NCI-H1105 (cell line): ENCODE measurements around the gene RPA1.
"Not testable (repeated sequence)": the region's sequence is repeated elsewhere in the genome, so short reads cannot be mapped to it uniquely, and the experiment has no call there.

Source experiments
- DNase-seq: peaks from one replicate; lab custom pipeline; 2025; lab: John Stamatoyannopoulos, UW

The RPA1 gene

DNA sequence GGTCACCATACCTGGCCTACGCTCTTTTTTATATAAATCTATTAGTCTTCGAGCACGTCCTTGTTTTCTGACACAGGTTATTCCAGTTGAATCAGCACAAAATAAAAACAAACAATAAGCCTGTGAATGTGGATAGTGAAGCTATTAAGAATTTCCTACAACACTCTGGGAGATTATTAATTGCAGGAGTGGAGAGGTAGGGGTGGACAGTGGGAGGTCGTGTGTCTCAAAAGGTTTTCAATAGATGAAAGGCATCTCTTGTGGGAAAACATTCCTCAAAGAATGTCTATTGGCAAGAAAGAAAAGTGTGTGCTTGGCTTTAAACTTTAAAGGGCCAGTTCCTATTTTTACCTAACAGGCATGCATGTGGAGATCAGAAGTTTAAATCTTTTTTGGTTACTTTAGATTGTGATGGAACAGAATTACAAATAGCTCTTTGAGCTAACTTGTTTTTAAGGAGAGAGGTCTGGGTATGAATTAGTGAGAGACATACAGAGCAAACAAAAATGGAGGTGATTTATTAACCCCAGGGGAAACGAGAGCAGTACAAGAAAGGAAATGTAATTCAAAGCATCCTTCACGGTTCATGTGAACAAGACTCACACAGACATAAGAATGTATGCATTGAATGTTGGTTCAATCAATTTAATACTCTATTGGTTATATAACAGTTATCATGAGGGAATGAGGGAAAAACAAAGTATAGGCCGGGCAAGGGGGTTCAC lies 9.1 kb upstream of the RPA1 start:
- no peak for DNase-seq

DNA sequence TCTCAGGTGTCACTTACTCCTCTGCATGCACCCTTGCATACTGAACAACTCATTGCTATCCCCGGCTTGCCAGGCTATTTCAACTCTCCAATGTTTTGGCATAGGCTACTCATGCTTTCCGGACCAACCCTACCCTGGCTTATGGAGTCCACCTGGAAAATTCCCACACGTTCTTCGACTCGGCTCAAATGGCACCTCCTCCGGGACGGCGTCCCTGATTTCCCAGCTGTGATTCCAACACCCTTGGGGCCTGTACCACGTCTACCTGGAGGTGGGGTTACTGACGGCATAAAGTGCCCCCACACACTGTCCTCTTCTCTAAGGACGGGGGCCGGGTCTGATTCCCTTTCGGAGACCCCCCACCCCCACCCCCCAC lies 601 bp upstream of the RPA1 start:
- no peak for DNase-seq

DNA sequence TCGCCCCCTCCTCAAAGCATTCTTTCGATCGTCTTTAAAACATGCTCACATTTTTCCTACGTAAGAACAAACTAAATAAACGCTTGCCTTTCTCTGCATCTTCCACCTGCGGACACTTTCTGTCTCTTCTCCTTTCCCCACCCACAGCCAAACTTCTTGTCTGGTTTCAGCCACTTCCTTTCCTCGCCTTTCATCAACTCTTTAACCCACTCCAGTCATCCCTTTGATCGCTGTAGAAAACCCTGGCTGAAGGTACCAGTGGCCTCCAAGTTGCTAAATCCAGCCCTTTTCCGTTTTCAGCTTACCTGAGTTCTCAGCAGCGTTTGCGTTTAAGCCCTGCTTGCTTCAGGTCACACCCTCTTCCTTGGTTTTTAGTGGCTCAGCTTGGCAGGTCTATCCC lies 483 bp downstream of the RPA1 start:
- no peak for DNase-seq

DNA sequence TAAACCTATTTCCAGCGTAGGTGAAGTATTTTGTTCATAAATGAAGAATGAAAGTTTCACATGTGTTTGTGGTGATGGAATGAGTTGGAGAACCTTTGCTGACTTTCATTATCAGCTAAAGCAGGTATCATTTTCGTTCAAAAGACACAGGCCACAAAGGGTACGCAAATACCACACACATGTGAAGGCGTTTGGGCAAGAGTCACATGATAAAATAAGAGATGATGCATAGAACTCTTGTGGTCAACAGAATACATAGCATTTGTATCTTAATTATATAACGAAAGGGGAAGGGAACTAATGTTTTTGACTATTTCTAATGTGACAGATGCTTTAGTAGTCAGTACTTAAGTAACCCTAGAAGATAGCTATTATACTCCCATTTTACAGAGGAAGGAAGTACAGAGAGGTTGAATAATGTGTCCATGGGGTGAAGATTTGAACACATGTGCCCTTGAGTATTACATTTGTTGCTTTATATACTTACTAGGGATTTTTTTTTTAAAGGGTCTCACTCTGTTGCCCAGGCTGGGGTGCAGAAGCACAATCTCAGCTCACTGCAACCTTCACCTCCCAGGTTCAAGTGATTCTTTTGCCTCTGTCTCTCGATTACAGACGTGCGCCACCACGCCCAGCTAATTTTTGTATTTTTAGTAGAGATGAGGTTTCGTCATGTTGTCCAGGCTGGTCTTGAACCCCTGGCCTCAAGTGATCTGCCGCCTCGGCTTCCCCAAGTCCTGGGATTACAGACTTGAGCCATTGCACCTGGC lies 4.8 kb downstream of the RPA1 start:
- no peak for DNase-seq

DNA sequence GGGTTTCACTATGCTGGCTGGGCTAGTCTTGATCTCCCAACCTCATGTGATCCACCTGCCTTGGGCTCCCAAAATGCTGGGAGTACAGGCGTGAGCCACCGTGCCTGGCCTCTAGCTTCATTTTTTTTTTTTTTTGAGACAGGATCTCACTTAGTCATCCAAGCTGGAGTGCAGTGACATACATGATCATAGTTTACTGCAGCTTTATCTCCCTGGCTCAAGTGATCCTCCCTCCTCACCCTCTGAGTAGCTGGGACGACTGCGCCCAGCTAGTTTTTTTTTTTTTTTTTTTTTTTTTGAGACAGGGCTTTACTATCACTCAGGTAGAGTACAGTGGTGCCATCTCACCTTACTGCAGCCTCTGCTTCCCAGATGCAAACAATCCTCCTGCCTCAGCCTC lies 9.7 kb downstream of the RPA1 start:
- no peak for DNase-seq

DNA sequence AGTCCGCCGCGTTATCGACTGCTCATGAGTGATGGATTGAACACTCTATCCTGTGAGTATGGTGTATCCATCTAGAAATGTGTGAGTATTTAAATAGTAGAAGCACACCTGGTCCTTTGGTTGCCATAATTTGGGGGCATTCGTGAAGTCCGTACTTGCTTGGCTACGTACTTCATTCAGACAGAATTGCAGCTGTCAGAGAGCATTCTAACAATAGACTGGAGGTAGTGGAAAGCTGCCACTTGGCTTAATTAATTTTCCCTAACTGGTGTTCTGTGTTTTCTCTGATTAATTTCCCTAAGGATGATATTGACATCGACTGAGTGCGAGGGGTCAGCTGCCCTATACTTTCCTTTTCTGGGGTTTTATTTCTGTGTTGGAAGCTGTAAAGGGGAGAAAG lies 14.1 kb downstream of the RPA1 start:
- no peak for DNase-seq

DNA sequence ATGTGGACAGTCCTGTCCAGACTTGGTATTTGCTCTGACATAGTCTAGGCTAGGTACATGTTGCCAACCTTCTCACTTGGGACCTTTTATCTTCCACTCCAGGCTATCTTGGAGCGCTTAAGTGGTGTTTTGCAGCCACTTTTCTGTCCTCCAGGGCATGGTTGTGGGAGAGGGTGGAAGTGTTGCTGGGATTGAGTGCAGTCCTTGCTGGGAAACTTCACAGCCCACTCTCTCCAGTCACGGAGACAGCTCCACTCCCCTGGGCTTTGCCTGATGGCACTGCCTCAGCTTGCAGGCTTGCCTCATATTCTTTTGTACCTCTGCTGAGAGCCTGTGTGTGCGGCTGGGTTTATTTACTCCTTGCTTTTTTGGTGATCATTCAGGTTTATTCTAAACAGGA lies 17.4 kb downstream of the RPA1 start:
- DNase-seq: no peak

DNA sequence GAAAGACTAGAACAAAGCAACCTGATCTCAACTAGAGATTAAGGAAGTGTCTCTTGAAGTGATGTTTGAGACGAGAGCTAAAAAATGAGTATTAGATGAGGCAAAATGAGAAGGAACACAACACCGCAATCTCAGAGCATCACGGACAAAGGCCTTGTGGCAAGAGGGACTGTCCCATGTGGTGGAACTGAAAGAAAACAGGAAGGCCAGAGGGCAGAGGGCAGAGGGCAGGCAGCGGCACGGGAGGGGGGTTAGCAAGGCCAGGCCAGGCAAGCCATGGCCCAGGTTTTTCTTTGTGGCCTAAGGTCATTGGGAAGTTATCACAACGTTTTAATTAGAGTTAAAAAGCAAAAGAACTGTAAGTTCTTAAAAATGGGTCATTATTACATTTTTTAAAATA lies 22.5 kb downstream of the RPA1 start:
- DNase-seq: no peak

DNA sequence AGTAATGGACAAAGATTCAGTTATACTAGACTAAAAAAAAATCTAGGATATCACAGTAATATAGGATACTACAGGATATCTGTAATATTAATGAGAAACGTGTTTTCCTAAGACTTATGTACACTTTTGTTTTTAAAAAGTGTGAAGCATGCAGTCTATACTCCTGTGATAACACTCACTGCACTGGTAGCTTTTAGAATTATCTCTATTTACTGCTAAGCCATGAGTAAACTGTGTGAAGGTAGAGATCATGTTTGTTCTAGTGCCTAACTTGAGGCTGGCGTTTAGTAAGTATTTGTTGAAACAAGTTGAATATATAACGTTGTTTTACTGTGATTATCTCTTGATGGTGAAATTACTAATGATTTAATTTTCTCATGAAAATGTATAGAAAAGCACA lies 23.9 kb downstream of the RPA1 start:
- DNase-seq: no peak

DNA sequence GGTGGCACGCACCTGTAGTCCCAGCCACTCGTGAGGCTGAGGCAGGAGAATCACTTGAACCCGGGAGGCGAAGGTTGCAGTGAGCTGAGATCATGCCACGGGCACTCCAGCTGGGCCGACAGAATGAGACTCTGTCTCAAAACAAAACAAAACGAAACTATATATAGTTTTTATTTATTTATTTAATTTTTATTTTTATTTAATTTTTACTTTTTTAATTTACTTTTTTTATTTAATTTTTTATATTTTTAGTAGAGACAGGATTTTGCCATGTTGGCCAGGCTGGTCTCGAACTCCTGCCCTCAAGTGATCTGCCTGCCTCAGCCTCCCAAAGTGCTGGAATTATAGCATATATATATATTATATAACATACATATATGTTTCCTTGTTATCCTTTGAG lies 26.7 kb downstream of the RPA1 start:
- DNase-seq: not testable (repeated sequence)

DNA sequence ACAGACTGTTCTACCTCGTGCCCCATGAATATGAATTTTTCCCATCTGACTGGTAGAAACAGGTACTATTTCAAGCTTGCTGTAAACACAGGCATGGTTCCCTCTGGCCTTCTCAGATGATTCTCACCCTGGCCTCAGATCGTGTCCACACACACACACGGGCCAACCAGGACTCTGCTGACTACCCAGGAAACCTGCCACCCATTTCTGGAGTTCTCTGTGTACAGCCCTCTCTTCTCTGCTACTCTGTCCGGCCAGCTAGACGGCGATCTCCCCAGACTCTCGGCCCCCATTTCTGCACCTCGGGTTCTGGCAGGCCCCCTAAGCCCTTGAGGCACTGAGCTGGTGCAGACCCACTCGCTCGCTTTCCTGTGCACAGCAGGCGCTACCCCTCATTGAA lies 31.2 kb downstream of the RPA1 start:
- DNase-seq: no peak

DNA sequence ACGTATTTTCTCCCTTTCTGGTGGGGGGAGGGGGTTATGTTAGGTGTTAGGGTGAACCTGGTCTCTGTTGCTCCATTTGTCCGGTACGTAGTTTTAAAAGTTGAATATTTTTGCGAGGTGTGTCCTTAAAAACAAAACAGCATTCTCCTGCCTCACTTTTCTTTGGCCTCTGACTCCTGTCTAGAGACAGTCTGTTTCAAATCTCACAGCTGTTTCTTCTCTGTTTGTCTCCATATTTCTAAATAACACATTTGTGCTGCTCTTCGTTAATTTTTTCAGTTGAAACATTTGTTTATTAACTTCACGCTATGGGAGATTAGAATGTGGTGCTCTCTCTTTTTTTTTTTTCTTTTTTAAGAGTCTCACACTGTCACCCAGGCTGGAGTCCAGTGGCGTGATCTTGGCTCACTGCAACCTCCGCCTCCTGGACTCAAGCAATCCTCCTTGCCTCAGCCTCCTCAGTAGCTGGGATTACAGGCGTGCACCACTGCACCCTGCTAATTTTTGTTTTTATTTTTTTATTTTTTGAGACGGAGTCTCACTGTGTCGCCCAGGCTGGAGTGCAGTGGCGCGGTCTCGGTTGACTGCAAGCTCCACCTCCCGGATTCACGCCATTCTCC lies 31.7 kb downstream of the RPA1 start:
- no peak for DNase-seq

DNA sequence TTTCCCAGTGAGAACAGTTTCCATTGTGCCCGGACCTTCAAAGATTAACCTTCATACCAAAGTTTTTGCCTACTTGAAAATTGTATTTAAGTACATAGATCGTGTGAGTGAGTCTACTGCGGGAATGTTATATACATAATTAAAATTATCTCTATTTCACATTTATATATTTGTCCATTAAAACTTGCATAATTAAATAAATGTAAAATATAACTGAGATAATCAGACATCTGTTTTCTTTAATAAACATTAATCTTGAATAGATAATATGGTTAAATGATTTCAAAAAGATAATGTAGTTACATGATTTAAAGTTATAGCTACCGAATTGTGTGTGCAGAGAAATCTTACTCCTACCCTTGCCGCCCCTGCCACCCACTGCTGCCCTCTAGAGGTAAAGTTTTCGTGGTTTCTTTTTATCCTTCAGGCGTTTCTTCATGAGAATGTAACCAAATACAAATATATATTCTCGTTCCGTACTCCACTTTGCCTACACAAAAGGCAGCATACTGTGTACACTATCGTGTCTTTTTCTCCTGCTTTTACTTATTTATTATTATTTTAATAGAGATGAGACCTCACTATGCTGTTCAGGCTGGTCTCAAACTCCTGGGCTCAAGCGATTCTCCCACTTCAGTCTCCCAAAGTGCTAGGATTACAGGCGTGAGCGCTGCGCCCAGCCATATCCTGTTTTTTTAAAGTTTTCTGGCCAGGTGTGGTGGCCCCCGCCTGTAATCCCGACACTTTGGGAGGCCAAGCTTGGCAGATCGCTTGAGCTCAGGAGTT lies 35.6 kb downstream of the RPA1 start:
- DNase-seq: no peak

DNA sequence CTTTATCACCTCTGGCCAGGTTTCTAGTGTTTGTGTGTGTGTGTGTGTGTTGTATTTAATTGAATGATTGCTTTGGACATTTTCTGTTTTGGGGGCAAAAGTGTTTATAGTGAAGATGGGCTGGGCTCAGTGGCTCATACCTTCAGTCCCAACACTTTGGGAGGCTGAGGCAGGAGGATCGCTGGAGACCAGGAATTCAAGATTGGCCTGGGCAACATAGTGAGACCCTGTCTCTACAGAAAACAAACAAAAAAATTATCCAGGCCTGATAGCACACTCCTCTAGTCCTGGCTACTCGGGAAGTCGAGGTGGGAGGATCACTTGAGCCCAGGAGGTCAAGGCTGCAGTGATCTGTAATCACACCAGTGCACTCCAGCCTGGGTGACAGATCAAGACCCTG lies 37.5 kb downstream of the RPA1 start:
- no peak for DNase-seq

DNA sequence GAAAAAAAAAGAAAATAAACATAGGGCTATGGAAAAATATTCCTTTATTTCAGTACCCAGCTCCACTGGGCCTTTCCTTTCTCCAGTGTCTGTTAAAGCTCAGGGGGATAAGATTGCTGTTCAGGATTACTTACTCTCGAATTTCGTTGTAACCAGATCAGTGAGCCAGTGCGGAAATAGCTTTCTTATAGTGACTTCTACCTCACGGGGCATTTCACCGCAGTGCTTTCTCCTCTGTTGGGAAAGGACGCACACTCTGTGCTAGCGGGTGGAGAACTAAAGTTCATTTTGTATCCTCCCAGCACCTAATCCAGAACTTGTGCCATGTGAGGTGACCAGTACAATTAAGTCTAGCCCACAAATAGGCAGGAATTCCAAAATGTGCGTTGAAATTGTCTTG lies 38.3 kb downstream of the RPA1 start:
- no peak for DNase-seq

DNA sequence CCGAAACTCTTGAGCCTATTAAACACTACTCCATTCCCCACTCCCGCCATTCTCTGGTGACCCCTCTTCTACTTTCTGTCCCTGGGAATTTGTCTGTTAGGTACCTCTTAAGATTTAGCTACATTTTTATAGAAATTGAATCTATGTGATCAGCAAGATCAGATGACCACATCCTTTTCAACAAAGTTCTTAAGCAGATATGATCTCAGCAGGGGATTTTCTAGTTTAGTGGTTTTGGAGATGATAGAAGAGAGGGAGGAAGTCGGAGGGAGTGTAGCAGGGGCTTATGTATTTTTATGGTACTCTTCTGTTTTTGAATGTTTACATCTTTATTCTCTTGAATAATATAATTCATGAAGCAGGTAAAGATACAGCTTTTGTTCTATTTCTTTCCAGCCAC lies 40.8 kb downstream of the RPA1 start:
- DNase-seq: no peak

DNA sequence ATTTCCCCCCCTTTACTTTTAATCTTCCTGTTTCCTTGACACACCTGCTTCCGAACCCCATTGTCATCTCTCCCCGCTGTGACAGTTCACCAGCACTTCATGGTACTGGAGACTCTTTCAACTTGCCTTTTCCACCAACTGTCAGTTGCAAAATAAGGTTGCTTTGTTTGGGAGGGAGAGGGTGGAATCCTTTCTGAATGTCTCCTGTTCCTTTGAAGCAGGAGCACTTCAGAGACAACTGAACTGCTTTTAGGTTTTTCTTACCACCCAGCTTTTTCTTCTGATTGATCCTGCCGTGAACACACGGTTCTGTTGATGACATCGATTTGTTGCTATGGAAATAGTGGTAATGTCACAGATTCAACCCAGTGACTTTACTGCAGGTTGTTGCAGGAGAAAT lies 42.0 kb downstream of the RPA1 start:
- no peak for DNase-seq

DNA sequence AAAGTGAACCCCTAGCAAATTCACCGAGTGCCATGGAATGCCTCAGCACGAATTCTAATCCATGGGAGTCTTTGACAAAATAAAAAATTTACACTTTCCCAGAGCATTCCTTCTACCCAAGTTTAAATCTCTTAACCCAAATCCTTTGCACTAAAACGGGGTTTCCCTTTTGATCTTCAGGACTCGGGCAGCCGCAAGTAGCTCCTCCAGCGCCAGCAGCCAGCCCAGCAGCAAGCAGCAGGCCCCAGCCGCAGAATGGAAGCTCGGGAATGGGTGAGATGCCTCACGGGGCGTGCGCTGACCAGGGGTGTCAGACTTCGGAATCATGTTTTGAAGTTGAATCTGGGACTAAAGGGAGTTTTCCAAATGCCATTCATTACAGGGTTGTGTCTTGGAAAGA lies 42.4 kb downstream of the RPA1 start:
- DNase-seq: no peak

DNA sequence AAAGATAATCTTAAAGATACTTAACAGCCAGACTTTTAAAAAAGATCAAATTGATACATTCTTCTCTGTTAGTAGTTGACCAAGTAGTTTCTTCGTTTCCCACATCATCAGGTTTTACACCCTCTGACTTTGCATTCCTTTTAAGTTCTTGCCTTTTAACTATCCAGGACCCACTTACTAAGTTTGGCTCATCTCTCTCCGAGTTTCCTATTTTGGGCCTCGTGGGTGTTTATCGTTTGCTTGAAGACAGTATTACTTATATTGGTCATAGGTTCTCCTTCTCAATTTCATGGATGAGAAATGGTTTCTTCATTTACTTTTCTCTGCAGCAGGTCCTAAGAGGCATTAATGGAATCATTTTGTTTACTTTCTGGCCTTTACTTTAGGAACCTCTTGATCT lies 43.2 kb downstream of the RPA1 start:
- DNase-seq: no peak

DNA sequence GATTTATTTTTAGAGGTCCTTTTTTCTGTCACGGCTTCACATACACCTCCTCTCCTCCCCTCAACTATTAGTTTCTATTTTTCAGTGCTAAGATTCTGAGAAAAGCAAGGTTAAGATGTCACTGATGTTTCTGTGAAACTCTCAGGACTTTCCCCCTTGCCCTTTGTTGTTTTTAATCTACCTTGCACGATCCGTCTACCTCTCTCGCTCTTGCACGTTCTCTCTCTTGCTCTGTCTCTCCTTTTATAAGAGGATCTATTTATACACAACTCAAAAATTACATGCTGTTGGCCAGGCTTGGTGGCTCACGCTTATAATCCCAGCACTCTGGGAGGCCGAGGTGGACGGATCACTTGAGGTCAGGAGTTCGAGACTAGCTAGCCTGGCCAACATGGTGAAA lies 43.6 kb downstream of the RPA1 start:
- DNase-seq: no peak

DNA sequence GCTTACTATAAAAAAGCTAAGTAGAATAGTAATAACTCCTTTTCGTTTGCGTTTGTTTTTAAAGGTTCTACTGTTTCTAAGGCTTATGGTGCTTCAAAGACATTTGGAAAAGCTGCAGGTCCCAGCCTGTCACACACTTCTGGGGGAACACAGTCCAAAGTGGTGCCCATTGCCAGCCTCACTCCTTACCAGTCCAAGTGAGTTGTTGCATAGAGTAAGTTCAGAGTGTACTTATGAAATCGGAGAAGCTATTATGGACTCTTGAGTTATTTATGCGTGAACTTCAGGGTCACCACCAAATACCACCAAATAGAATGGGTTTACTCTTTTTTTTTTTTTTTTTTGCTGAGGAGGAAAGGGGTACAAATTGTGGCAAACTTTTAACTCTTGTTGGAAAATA lies 45.8 kb downstream of the RPA1 start:
- DNase-seq: no peak

DNA sequence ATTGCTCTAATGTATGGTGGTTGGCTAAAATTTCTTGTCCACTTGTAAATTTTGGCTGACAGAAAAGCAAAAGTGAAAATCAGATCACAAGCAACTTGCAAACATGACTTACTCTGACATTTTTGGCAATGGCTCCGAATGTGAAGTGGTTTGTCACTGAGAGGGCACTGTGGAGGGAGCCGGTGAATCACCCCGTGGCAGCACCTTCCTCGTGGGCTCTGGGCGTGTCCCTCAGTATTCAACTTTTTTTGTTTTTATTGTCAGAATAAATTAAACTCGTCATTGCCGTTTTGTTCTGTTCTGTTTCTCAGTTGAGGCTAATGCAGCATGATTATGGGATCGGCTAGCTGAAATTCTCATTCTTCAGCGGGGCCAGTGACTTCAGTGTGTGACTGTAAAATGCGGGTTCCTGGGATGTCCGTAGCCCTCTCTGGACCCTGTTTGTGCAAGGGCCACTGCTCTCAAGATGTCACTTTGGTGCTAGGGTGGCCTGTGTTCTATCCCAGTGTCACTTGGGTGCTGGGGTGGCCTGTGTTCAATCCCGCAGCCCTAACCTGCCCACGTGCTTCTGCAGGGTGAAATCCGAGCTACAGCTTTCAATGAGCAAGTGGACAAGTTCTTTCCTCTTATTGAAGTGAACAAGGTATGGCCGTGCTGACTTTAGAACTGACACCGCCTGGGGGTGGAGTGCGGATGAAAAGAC lies 48.8 kb downstream of the RPA1 start:
- DNase-seq: no peak
